ENCODE data around the gene LSS. TPM values are rescaled to one million over a fixed set of nuclear protein-coding genes. Genes with fewer than 3 reads are reported as not detected.

The LSS gene
- total and polyA plus RNA-seq, 2 of the 4 experiments (the other 2 are of a cell fraction) = 43.4 to 58.1 TPM

- Histone ChIP-seq H3K27me3 (ENCODE audit: control insufficient read depth, insufficient read depth, low read length) (no peaks in the 10 kb centered on the region), H2AK5ac (ENCODE audit: low read depth, low read length) (no peak overlapping the region), H3K4me3 (ENCODE audit: insufficient read depth, low read depth, low read length) (no peak overlapping the region), H3K4ac (ENCODE audit: low read depth, low read length) (no peak overlapping the region), H2AFZ (replicated peaks; ENCODE audit: low read length, poor library complexity) (no peak overlapping the region), H3K18ac (ENCODE audit: low read depth, low read length) (no peak overlapping the region), H2BK15ac (ENCODE audit: low read depth, low read length) (no peak overlapping the region), H3K79me1 (ENCODE audit: low read depth in 1 of 2, low read length in 2 of 2) (no peaks in the 10 kb centered on the region), H2BK20ac (ENCODE audit: low read depth, low read length) (no peak overlapping the region), H3K9me1 (ENCODE audit: insufficient read depth, low read length) (no peaks in the 10 kb centered on the region), H2BK120ac (ENCODE audit: low read depth, low read length) (no peak overlapping the region), H3K27ac (ENCODE audit: insufficient read depth, low read length) (no peak overlapping the region), H3K23ac (ENCODE audit: low read depth, low read length) (no peak overlapping the region), H4K5ac (ENCODE audit: low read depth, low read length) (no peak overlapping the region), H3K14ac (replicated peaks; ENCODE audit: low read depth, low read length) (no peak overlapping the region), H3K4me2 (ENCODE audit: low read depth, low read length) (no peak overlapping the region), H4K20me1 (ENCODE audit: insufficient read depth, low read length) (no peaks in the 10 kb centered on the region), H3K4me1 (ENCODE audit: control insufficient read depth, insufficient read depth, low read length) (no peaks in the 10 kb centered on the region), H3K9me3 (ENCODE audit: control insufficient read depth, insufficient read depth, low read length) (peaks cover 12% of the 10 kb centered on the region), H4K8ac (ENCODE audit: low read depth in 2 of 2, low read length in 2 of 2) (no peak overlapping the region), H3K36me3 (ENCODE audit: control insufficient read depth, insufficient read depth, low read length) (no peaks in the 10 kb centered on the region; the same call in 1 of the 2 replicates), H3K9ac (ENCODE audit: low read depth, low read length) (no peak overlapping the region), H3K56ac (ENCODE audit: extremely low read depth, insufficient read depth, low read length) (no peak overlapping the region), H2AK9ac (replicated peaks; ENCODE audit: low read depth, low read length, poor library complexity) (no peak overlapping the region), H2BK5ac (ENCODE audit: low read depth, low read length, poor library complexity, severe bottlenecking) (no peak overlapping the region), H4K91ac (ENCODE audit: insufficient read depth, low read depth, low read length) (no peak overlapping the region)
- BruUV-seq (replicated peaks) = no TSS peak
- 88% methylated on average over 9 of the region's 21 CpGs; no CpG with 5 or more reads in 1 of the 2 experiments for WGBS, 2 experiments (ENCODE audit: extremely low coverage in 2 of 2, insufficient read length in 1 of 2)
- intact Hi-C loops (cut with micrococcal nuclease) = no loop called here
- dilution Hi-C loops (cut with HindIII; ENCODE audit: low sequenced_read_pairs, unreplicated experiment) = no loop called here
- ChIA-PET CTCF (no interaction called here), POLR2A (ENCODE audit: unreplicated experiment) (no interaction called here)
- no peak for DNase-seq
- in situ Hi-C loops (cut with MboI; ENCODE audit: low sequenced_read_pairs) = no loop called here
- no peak for ATAC-seq (ENCODE audit: low read depth)
- TF ChIP-seq SMC3 (IDR thresholded peaks at IDR 0.05; ENCODE audit: low read depth, low read length) (no peak), ELK1 (IDR thresholded peaks at IDR 0.05; ENCODE audit: borderline replicate concordance, low read depth, low read length) (no peak)
Observed at GRCh38 chr21:46171996-46172862, 56.3 kb downstream of the LSS start.
